ENCODE data around the gene FOXC2. TPM values are rescaled to one million over a fixed set of nuclear protein-coding genes. Genes with fewer than 3 reads are reported as not detected.

Gene FOXC2
- polyA plus RNA-seq, 3 donors: not detected

- H3K4me1 Mint-ChIP-seq: peaks cover 15% of the 10 kb centered on the region
- peaks cover 0 to 5% (median 0%) of the 10 kb centered on the region in 7 donors for H3K9me3 Mint-ChIP-seq
- DNase-seq: no peak
- Histone ChIP-seq H3K4me2 (replicated peaks; ENCODE audit: extremely low read depth, low read length, poor library complexity, severe bottlenecking) (no peak overlapping the region), H3K4me1 (ENCODE audit: control insufficient read depth in 1 of 2, insufficient read depth in 2 of 2, low read length in 2 of 2) (peaks cover 13 to 17% of the 10 kb centered on the region in 2 donors), H2AFZ (ENCODE audit: insufficient read depth, low read depth, low read length, poor library complexity, severe bottlenecking) (peak overlapping the region; percentile 95), H3K9me3 (replicated peaks in 1 of 2; ENCODE audit: control insufficient read depth in 1 of 2, insufficient read depth in 1 of 2, low read length in 2 of 2) (no peaks in the 10 kb centered on the region), H3K36me3 (replicated peaks in 1 of 2; ENCODE audit: control insufficient read depth in 1 of 2, insufficient read depth in 2 of 2, low read length in 2 of 2) (peaks cover 4 to 8% of the 10 kb centered on the region in 2 donors), H3K9ac (ENCODE audit: insufficient read depth, low read length, poor library complexity, severe bottlenecking) (no peak overlapping the region), H3K27me3 (ENCODE audit: control insufficient read depth in 2 of 2, insufficient read depth in 2 of 2, low read length in 2 of 2) (peaks cover 0 to 3% of the 10 kb centered on the region in 2 donors), H3K79me2 (ENCODE audit: insufficient read depth, low read length) (peaks cover 11% of the 10 kb centered on the region), H3K27ac (ENCODE audit: low read depth in 1 of 2, low read length in 2 of 2) (no peak overlapping the region), H4K20me1 (ENCODE audit: insufficient read depth, low read length) (no peaks in the 10 kb centered on the region), H3K4me3 (replicated peaks in 1 of 3; ENCODE audit: low read depth in 2 of 3, low read length in 3 of 3) (no peak overlapping the region)
- peaks cover 11% of the 10 kb centered on the region in 2 donors for H3K36me3 Mint-ChIP-seq
- WGBS (ENCODE audit: insufficient coverage): 72% methylated on average over 5 of the region's 5 CpGs
- TF ChIP-seq CTCF (IDR thresholded peaks at IDR 0.05): no peak
- no peak overlapping the region for H3K27ac Mint-ChIP-seq
- no peak overlapping the region for H3K4me3 Mint-ChIP-seq
- peaks cover 3 to 22% (median 19%) of the 10 kb centered on the region in 3 donors for H3K27me3 Mint-ChIP-seq (ENCODE audit: low read depth in 3 of 3)
- intact Hi-C loops (cut with micrococcal nuclease): loop anchor here in 1 of 2 donors (5.0 kb wide), 1 partner anchor 761 kb away; the partner anchor contains the start of gene C16orf95
Measured at GRCh38 chr16:86556576-86556975, 10.1 kb upstream of the FOXC2 start.

- H3K9me3 Mint-ChIP-seq: peaks cover 0 to 5% (median 0%) of the 10 kb centered on the region in 7 donors
- peaks cover 9 to 28% (median 28%) of the 10 kb centered on the region in 3 donors for H3K27me3 Mint-ChIP-seq (ENCODE audit: low read depth in 3 of 3)
- Histone ChIP-seq H2AFZ (ENCODE audit: insufficient read depth, low read depth, low read length, poor library complexity, severe bottlenecking) (no peak overlapping the region), H3K4me1 (ENCODE audit: control insufficient read depth in 1 of 2, insufficient read depth in 2 of 2, low read length in 2 of 2) (peaks cover 13 to 17% of the 10 kb centered on the region in 2 donors), H4K20me1 (ENCODE audit: insufficient read depth, low read length) (no peaks in the 10 kb centered on the region), H3K27ac (ENCODE audit: low read depth in 1 of 2, low read length in 2 of 2) (no peak overlapping the region), H3K27me3 (ENCODE audit: control insufficient read depth in 2 of 2, insufficient read depth in 2 of 2, low read length in 2 of 2) (peaks cover 0 to 3% of the 10 kb centered on the region in 2 donors), H3K79me2 (ENCODE audit: insufficient read depth, low read length) (peaks cover 11% of the 10 kb centered on the region), H3K36me3 (replicated peaks in 1 of 2; ENCODE audit: control insufficient read depth in 1 of 2, insufficient read depth in 2 of 2, low read length in 2 of 2) (no peaks in the 10 kb centered on the region), H3K4me2 (replicated peaks; ENCODE audit: extremely low read depth, low read length, poor library complexity, severe bottlenecking) (no peak overlapping the region), H3K9ac (ENCODE audit: insufficient read depth, low read length, poor library complexity, severe bottlenecking) (no peak overlapping the region), H3K4me3 (replicated peaks in 1 of 3; ENCODE audit: low read depth in 2 of 3, low read length in 3 of 3) (no peak overlapping the region), H3K9me3 (replicated peaks in 1 of 2; ENCODE audit: control insufficient read depth in 1 of 2, insufficient read depth in 1 of 2, low read length in 2 of 2) (no peaks in the 10 kb centered on the region)
- H3K4me1 Mint-ChIP-seq: peaks cover 14% of the 10 kb centered on the region
- peaks cover 1 to 3% of the 10 kb centered on the region in 2 donors for H3K36me3 Mint-ChIP-seq
- TF ChIP-seq CTCF (IDR thresholded peaks at IDR 0.05): no peak
- intact Hi-C loops (cut with micrococcal nuclease): loop anchor here in 1 of 2 donors (5.0 kb wide), 1 partner anchor 760 kb away; the partner anchor contains the start of gene C16orf95
- no peak overlapping the region for H3K4me3 Mint-ChIP-seq
- no peak for DNase-seq
- no peak overlapping the region for H3K27ac Mint-ChIP-seq
- no CpG with 5 or more reads among the region's 4 CpGs for WGBS (ENCODE audit: insufficient coverage)
Measured at GRCh38 chr16:86557587-86557986, 9.0 kb upstream of the FOXC2 start.

Measured in CD14-positive monocyte (primary cell).